HCT116 (cell line): ENCODE results near the gene ACTR6. TPM values are rescaled to one million over a fixed set of nuclear protein-coding genes. Genes with fewer than 3 reads are reported as not detected.

ENCODE experiments used
- ATAC-seq: fragments of 200-7000 bp; cut with Tn5 transposase; 2 replicates; pipeline ENCODE4 v1.9.1; 2020; ENCODE audit warnings: mild to moderate bottlenecking, moderate library complexity
- BruUV-seq: library from RNA; stranded (reverse); fragments of 400-500 nt; replicated peaks from 2 replicates; lab custom pipeline; 2021; lab: Mats Ljungman, UMichigan
- CTCF ChIA-PET: fragments of 300-600 bp; sonication (Branson Sonifier 250); formaldehyde crosslinking; loops from one replicate; lab custom pipeline; 2021; ENCODE audit warnings: antibody characterized with exemption; lab: Charles Lee
- POLR2A ChIA-PET: fragments of 300-600, 350-600 bp; sonication (Branson Sonifier 250); formaldehyde crosslinking; loops from one replicate; lab custom pipeline; 2021; ENCODE audit warnings: antibody characterized with exemption; lab: Charles Lee
- RAD21 ChIA-PET, 2 experiments: fragments of 300-600 bp; sonication (Branson Sonifier 250); formaldehyde crosslinking; loops; one replicate each; lab custom pipeline; 2023; ENCODE audit warnings: low total read pairs in 2 of 2; ENCODE audit not compliant: uncharacterized antibody in 2 of 2, unreplicated experiment in 2 of 2, low non-redundant PET in 1 of 2; lab: Charles Lee
- DNase-seq: peaks from one replicate; pipeline ENCODE4 v3.0.0-alpha.2; 2010; ENCODE audit warnings: low read depth, low spot score
- H2AFZ ChIP-seq: fragments of 200-600 bp; shearing (Covaris generic), sonication (generic); 2 replicates; pipeline ENCODE4 v1.6.1; 2017; ENCODE audit warnings: low read depth, mixed run types, mixed read lengths, antibody characterized with exemption, low read length; ENCODE audit not compliant: poor library complexity, severe bottlenecking
- H3K27ac ChIP-seq: 2 replicates; pipeline ENCODE4 v1.5.1; 2012; ENCODE audit warnings: low read depth, low read length
- H3K27me3 ChIP-seq: fragments of 200-600 bp; sonication (generic); 2 replicates; pipeline ENCODE4 v1.6.1; 2016; ENCODE audit warnings: mixed run types, low read length, mixed read lengths; ENCODE audit not compliant: insufficient read depth
- H3K36me3 ChIP-seq, 2 experiments: fragments of 200-500 bp in 1 of 2; fragments of 200-600 bp in 1 of 2; sonication (Bioruptor generic) in 1 of 2; sonication (generic) in 1 of 2; 2 replicates each; pipeline versions ENCODE4 v1.5.1 to v1.6.1; 2014 to 2016; ENCODE audit warnings: low read length in 2 of 2, inconsistent platforms in 1 of 2, mixed read lengths in 1 of 2, mixed run types in 1 of 2; ENCODE audit not compliant: insufficient read depth in 2 of 2, control insufficient read depth in 1 of 2
- H3K4me1 ChIP-seq, 2 experiments: fragments of 200-600 bp in 1 of 2; sonication (generic) in 1 of 2; 2 replicates each; pipeline versions ENCODE4 v1.5.1 to v1.6.1; 2012 to 2017; ENCODE audit warnings: low read length in 2 of 2, inconsistent platforms in 1 of 2, mild to moderate bottlenecking in 1 of 2, mixed read lengths in 1 of 2, mixed run types in 1 of 2, moderate library complexity in 1 of 2; ENCODE audit not compliant: insufficient read depth in 2 of 2, control insufficient read depth in 1 of 2
- H3K4me2 ChIP-seq: fragments of 200-600 bp; sonication (generic); 2 replicates; pipeline ENCODE4 v1.6.1; 2017; ENCODE audit warnings: mixed run types, low read length, mixed read lengths
- H3K4me3 ChIP-seq, 2 experiments: fragments of 200-600 bp in 1 of 2; sonication (generic) in 1 of 2; replicated peaks in 1 of 2; 2 replicates each; pipeline ENCODE4 v1.5.1; 2011 to 2016; ENCODE audit warnings: low read length in 2 of 2, control low read depth in 1 of 2, low read depth in 1 of 2, mild to moderate bottlenecking in 1 of 2, mixed read lengths in 1 of 2, mixed run types in 1 of 2
- H3K79me2 ChIP-seq: fragments of 200-600 bp; sonication (generic); 2 replicates; pipeline ENCODE4 v1.6.1; 2017; ENCODE audit warnings: mild to moderate bottlenecking, mixed run types, low read length, moderate library complexity, mixed read lengths; ENCODE audit not compliant: insufficient read depth
- H3K9ac ChIP-seq: fragments of 200-600 bp; sonication (generic); 2 replicates; pipeline ENCODE4 v1.6.1; 2016; ENCODE audit warnings: low read length, mixed read lengths
- H3K9me2 ChIP-seq: fragments of 200-600 bp; sonication (generic), shearing (Covaris generic); 2 replicates; pipeline ENCODE4 v1.6.1; 2017; ENCODE audit warnings: mixed run types, mild to moderate bottlenecking, moderate library complexity; ENCODE audit not compliant: insufficient read depth
- H3K9me3 ChIP-seq, 2 experiments: fragments of 200-500 bp in 1 of 2; fragments of 200-600 bp in 1 of 2; sonication (Bioruptor generic) in 1 of 2; sonication (generic) in 1 of 2; 2 replicates each; pipeline ENCODE4 v1.6.1; 2014 to 2017; ENCODE audit warnings: low read length in 2 of 2, mixed read lengths in 2 of 2, inconsistent platforms in 1 of 2, low read depth in 1 of 2, mild to moderate bottlenecking in 1 of 2, mixed run types in 1 of 2, moderate library complexity in 1 of 2; ENCODE audit not compliant: control insufficient read depth in 1 of 2, insufficient read depth in 1 of 2
- H4K20me1 ChIP-seq: fragments of 200-600 bp; sonication (generic), shearing (Covaris generic); 2 replicates; pipeline ENCODE4 v1.6.1; 2017; ENCODE audit warnings: mixed run types, mild to moderate bottlenecking, moderate library complexity; ENCODE audit not compliant: insufficient read depth
- CBX3 ChIP-seq: IDR thresholded peaks from 2 replicates; pipeline ENCODE4 v1.6.1; 2012; ENCODE audit warnings: low read depth
- CEBPB ChIP-seq: IDR thresholded peaks from 2 replicates; pipeline ENCODE4 v1.6.1; 2012; ENCODE audit warnings: low read depth
- EGR1 ChIP-seq: IDR thresholded peaks from 2 replicates; pipeline ENCODE4 v1.6.1; 2012; ENCODE audit warnings: low read depth
- EZH2phosphoT487 ChIP-seq: fragments of 200-600 bp; IDR thresholded peaks from 2 replicates; pipeline ENCODE4 v1.6.1; 2018; ENCODE audit warnings: antibody characterized with exemption, borderline replicate concordance
- FOSL1 ChIP-seq: IDR thresholded peaks from 2 replicates; pipeline ENCODE4 v1.6.1; 2012; ENCODE audit warnings: low read depth
- JUND ChIP-seq: IDR thresholded peaks from 2 replicates; pipeline ENCODE4 v1.6.1; 2012
- POLR2AphosphoS5 ChIP-seq: IDR thresholded peaks from 2 replicates; pipeline ENCODE4 v1.6.1; 2011; ENCODE audit warnings: mild to moderate bottlenecking, low read depth, low read length, moderate library complexity
- RAD21 ChIP-seq: IDR thresholded peaks from 2 replicates; pipeline ENCODE4 v1.6.1; 2012; ENCODE audit warnings: low read depth, mild to moderate bottlenecking
- SIN3A ChIP-seq: IDR thresholded peaks from 2 replicates; pipeline ENCODE4 v1.6.1; 2012; ENCODE audit warnings: low read depth
- TCF7L2 ChIP-seq: IDR thresholded peaks from 2 replicates; pipeline ENCODE4 v1.7.0; 2011; ENCODE audit warnings: borderline replicate concordance, inconsistent platforms; ENCODE audit not compliant: insufficient read depth, insufficient read length; ENCODE audit errors: extremely low read depth
- YY1 ChIP-seq: IDR thresholded peaks from 2 replicates; pipeline ENCODE4 v1.6.1; 2011; ENCODE audit warnings: low read length, low read depth, moderate library complexity, mild to moderate bottlenecking; ENCODE audit not compliant: insufficient replicate concordance; ENCODE audit errors: extremely low read depth
- ZFX ChIP-seq: fragments of 450-650 bp; IDR thresholded peaks from 2 replicates; pipeline ENCODE4 v1.6.1; 2017
- ZNF274 ChIP-seq: fragments of 200-500 bp; sonication (Bioruptor generic); IDR thresholded peaks from 2 replicates; pipeline ENCODE4 v1.6.1; 2014; ENCODE audit warnings: mild to moderate bottlenecking, low read depth, low read length, inconsistent platforms
- intact Hi-C: fragments of 100-400 bp; cut with micrococcal nuclease; formaldehyde crosslinking; loops from 2 replicates; pipeline ENCODE4 v1.10.0; 2022
- total RNA-seq: library from RNA; stranded (reverse); gene quantifications from one replicate; pipeline ENCODE4 v1.2.1, GENCODE V29; 2021; ENCODE audit not compliant: unreplicated experiment
- TF ChIP-seq, protein P1 (sequence below): IDR thresholded peaks from 2 replicates; pipeline ENCODE4 v1.6.1; 2012
- TF ChIP-seq, protein P2 (sequence below), 3 experiments: fragments of 200-600 bp in 1 of 3; sonication (generic) in 1 of 3; IDR thresholded peaks in 2 of 3; conservative IDR thresholded peaks in 1 of 3; 2 replicates each; pipeline ENCODE4 v1.5.1; 2012 to 2017; ENCODE audit warnings: low read depth in 2 of 3, low read length in 2 of 3, antibody characterized with exemption in 1 of 3, borderline replicate concordance in 1 of 3, control low read depth in 1 of 3, mild to moderate bottlenecking in 1 of 3, mixed read lengths in 1 of 3, mixed run types in 1 of 3, moderate library complexity in 1 of 3; ENCODE audit not compliant: insufficient read depth in 1 of 3
- TF ChIP-seq, protein P3 (sequence below): IDR thresholded peaks from 2 replicates; pipeline ENCODE4 v1.6.1; 2012; ENCODE audit warnings: low read depth
- TF ChIP-seq, protein P4 (sequence below): IDR thresholded peaks from 2 replicates; pipeline ENCODE4 v1.6.1; 2011; ENCODE audit warnings: mild to moderate bottlenecking, low read length, moderate library complexity; ENCODE audit not compliant: insufficient replicate concordance; ENCODE audit errors: extremely low read depth
- TF ChIP-seq, protein P5 (sequence below): IDR thresholded peaks from 2 replicates; pipeline ENCODE4 v1.6.1; 2012

ACTR6 gene
- total RNA-seq, 1 experiment from 2014 or later: 40.4 TPM

DNA sequence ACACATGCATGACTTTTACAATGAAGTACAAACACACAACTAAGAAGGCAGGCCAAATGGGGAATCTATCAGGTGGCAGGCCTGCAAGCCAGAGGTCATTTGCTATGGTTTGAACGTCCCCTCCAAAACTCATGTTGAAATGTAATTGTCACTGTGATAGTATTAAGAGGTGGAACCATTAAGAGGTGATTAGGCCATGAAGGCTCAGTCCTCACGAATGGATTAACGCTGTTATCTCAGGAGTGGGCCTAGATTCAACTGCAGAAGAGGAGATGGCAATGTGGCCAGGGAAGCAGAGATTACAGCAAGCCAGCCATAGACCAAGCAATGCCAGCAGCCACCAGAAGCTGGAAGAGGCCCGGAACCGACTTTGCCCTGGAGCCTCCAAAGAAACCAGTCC lies 13.5 kb upstream of the ACTR6 start (continued):
- TF ChIP-seq RAD21: no peak
- no peak for TF ChIP-seq FOSL1
- no peak for TF ChIP-seq YY1
- TF ChIP-seq POLR2AphosphoS5: no peak
- TF ChIP-seq EGR1: no peak
- no peak for TF ChIP-seq ZNF274

DNA sequence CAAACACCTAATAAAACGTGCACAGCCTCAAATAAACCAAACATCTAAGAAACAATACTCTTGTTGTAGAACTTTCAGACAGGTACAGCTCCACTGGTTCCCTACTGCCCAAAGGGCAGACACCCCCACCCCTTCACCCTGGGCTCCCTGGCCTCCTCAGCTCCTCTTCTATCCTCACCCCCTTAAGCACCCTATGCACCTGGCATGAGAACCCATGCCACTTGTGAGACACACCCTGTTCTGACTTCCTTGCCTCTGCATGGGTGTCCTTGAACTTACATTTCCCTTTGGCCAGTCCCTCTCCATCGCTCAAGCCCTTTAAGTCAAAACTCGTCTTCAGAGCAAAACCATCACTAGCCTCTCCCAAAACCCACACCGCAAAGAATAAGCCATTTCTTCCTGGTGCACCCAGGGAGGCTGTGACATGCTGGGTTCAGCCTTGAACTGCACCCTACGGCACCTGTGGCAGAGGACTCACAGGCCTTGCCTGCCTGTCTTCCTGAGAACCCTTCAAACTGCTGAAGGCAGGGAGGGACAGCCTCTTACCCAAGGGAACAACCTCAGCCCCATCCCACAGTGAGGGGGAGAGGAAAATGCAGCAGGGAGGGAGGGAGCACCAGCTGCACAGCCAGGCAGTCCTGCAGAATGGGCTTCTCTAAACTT lies 12.6 kb upstream of the ACTR6 start:
- Histone ChIP-seq H3K79me2 (no peaks in the 10 kb centered on the region), H3K27ac (no peak overlapping the region), H3K36me3 (no peaks in the 10 kb centered on the region), H3K4me1 (no peaks in the 10 kb centered on the region), H3K9me2 (no peaks in the 10 kb centered on the region), H3K4me3 (no peak overlapping the region), H2AFZ (no peak overlapping the region), H4K20me1 (no peaks in the 10 kb centered on the region), H3K27me3 (no peaks in the 10 kb centered on the region), H3K9me3 (no peaks in the 10 kb centered on the region), H3K9ac (no peak overlapping the region), H3K4me2 (no peak overlapping the region)
- ChIA-PET CTCF (no interaction called here), RAD21 (no interaction called here), POLR2A (no interaction called here)
- DNase-seq (no peak), ATAC-seq (no peak)
- intact Hi-C loops: no loop called here
- no TSS peak for BruUV-seq
- TF ChIP-seq, protein P1, sequence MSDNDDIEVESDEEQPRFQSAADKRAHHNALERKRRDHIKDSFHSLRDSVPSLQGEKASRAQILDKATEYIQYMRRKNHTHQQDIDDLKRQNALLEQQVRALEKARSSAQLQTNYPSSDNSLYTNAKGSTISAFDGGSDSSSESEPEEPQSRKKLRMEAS: no peak
- TF ChIP-seq, protein P2, sequence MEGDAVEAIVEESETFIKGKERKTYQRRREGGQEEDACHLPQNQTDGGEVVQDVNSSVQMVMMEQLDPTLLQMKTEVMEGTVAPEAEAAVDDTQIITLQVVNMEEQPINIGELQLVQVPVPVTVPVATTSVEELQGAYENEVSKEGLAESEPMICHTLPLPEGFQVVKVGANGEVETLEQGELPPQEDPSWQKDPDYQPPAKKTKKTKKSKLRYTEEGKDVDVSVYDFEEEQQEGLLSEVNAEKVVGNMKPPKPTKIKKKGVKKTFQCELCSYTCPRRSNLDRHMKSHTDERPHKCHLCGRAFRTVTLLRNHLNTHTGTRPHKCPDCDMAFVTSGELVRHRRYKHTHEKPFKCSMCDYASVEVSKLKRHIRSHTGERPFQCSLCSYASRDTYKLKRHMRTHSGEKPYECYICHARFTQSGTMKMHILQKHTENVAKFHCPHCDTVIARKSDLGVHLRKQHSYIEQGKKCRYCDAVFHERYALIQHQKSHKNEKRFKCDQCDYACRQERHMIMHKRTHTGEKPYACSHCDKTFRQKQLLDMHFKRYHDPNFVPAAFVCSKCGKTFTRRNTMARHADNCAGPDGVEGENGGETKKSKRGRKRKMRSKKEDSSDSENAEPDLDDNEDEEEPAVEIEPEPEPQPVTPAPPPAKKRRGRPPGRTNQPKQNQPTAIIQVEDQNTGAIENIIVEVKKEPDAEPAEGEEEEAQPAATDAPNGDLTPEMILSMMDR (IDR thresholded peaks at IDR 0.05 in 2 of 3, conservative IDR thresholded peaks at IDR 0.05 in 1 of 3; ENCODE audit: borderline replicate concordance in 1 of 3, insufficient read depth in 1 of 3, low read depth in 2 of 3, low read length in 2 of 3): no peak
- TF ChIP-seq, protein P3, sequence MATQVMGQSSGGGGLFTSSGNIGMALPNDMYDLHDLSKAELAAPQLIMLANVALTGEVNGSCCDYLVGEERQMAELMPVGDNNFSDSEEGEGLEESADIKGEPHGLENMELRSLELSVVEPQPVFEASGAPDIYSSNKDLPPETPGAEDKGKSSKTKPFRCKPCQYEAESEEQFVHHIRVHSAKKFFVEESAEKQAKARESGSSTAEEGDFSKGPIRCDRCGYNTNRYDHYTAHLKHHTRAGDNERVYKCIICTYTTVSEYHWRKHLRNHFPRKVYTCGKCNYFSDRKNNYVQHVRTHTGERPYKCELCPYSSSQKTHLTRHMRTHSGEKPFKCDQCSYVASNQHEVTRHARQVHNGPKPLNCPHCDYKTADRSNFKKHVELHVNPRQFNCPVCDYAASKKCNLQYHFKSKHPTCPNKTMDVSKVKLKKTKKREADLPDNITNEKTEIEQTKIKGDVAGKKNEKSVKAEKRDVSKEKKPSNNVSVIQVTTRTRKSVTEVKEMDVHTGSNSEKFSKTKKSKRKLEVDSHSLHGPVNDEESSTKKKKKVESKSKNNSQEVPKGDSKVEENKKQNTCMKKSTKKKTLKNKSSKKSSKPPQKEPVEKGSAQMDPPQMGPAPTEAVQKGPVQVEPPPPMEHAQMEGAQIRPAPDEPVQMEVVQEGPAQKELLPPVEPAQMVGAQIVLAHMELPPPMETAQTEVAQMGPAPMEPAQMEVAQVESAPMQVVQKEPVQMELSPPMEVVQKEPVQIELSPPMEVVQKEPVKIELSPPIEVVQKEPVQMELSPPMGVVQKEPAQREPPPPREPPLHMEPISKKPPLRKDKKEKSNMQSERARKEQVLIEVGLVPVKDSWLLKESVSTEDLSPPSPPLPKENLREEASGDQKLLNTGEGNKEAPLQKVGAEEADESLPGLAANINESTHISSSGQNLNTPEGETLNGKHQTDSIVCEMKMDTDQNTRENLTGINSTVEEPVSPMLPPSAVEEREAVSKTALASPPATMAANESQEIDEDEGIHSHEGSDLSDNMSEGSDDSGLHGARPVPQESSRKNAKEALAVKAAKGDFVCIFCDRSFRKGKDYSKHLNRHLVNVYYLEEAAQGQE: no peak
- TF ChIP-seq JUND: no peak
- TF ChIP-seq, protein P4, sequence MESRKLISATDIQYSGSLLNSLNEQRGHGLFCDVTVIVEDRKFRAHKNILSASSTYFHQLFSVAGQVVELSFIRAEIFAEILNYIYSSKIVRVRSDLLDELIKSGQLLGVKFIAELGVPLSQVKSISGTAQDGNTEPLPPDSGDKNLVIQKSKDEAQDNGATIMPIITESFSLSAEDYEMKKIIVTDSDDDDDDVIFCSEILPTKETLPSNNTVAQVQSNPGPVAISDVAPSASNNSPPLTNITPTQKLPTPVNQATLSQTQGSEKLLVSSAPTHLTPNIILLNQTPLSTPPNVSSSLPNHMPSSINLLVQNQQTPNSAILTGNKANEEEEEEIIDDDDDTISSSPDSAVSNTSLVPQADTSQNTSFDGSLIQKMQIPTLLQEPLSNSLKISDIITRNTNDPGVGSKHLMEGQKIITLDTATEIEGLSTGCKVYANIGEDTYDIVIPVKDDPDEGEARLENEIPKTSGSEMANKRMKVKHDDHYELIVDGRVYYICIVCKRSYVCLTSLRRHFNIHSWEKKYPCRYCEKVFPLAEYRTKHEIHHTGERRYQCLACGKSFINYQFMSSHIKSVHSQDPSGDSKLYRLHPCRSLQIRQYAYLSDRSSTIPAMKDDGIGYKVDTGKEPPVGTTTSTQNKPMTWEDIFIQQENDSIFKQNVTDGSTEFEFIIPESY: no peak
- no peak for TF ChIP-seq TCF7L2
- TF ChIP-seq CBX3: no peak
- TF ChIP-seq CEBPB: no peak
- TF ChIP-seq, protein P5, sequence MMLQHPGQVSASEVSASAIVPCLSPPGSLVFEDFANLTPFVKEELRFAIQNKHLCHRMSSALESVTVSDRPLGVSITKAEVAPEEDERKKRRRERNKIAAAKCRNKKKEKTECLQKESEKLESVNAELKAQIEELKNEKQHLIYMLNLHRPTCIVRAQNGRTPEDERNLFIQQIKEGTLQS: no peak
- no peak for TF ChIP-seq EZH2phosphoT487
- no peak for TF ChIP-seq EGR1
- TF ChIP-seq ZFX: no peak
- no peak for TF ChIP-seq SIN3A
